Measurements from ENCODE around the gene PPT1.
A peak's percentile ranks its signal among the peaks of the same experiment; 100 is the strongest.
"Not testable (repeated sequence)": the region's sequence is repeated elsewhere in the genome, so short reads cannot be mapped to it uniquely, and the experiment has no call there.

PPT1 gene

DNA sequence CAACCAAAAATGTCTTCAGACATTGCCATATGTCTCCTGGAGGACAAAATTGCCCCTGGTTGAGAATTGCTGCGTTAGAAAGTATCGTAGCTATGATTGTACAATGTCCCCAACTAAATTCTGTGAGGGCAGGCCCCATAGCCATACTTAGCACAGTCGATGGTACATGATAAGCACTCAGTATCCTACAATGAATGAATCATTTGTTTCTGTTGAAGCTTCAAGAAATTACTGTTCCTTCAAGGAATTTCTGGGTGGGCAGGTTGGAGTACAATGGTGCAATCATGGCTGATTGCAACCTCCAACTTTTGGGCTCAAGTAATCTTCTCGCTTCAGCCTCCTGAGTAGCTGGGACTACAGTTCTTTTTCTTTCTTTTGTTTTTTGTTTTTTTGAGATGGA is 51.9 kb downstream of the PPT1 start:
- no peak overlapping the region for H3K4me3 ChIP-seq (ENCODE audit: low read length)
- no peaks in the 10 kb centered on the region for H3K9me3 ChIP-seq (ENCODE audit: control insufficient read depth, low read length)
- no peaks in the 10 kb centered on the region for H3K27me3 ChIP-seq (ENCODE audit: control insufficient read depth, insufficient read depth, low read length)
- no peak overlapping the region for H3K9ac ChIP-seq (ENCODE audit: low read length)
- peaks cover 20% of the 10 kb centered on the region for H3K4me1 ChIP-seq (ENCODE audit: control insufficient read depth, insufficient read depth, low read length)
- no peaks in the 10 kb centered on the region for H3K36me3 ChIP-seq (ENCODE audit: control insufficient read depth, insufficient read depth, low read length)

DNA sequence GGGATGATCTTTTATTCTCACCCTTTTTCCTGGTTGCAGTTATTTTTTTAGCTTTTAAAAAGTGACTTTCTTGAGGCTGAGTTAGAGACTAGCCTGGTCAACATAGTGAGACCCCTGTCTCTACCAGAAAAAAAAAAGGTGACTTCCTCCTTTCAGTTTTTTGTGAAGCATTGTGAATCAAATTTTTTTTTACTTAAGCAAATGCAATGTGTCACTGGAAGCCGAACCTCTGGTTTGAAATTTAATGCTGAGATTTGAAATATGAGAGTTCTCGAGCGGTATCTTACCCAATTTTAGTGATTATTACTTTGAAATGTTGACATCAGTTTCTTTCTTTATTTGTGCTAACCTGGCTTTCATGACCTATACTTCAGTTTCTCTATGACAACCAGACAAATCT is 52.9 kb downstream of the PPT1 start:
- Histone ChIP-seq H3K9ac (ENCODE audit: low read length) (no peak overlapping the region), H3K4me3 (ENCODE audit: low read length) (no peak overlapping the region), H3K9me3 (ENCODE audit: control insufficient read depth, low read length) (no peaks in the 10 kb centered on the region), H3K36me3 (ENCODE audit: control insufficient read depth, insufficient read depth, low read length) (no peaks in the 10 kb centered on the region), H3K27me3 (ENCODE audit: control insufficient read depth, insufficient read depth, low read length) (no peaks in the 10 kb centered on the region), H3K4me1 (ENCODE audit: control insufficient read depth, insufficient read depth, low read length) (peaks cover 24% of the 10 kb centered on the region)

DNA sequence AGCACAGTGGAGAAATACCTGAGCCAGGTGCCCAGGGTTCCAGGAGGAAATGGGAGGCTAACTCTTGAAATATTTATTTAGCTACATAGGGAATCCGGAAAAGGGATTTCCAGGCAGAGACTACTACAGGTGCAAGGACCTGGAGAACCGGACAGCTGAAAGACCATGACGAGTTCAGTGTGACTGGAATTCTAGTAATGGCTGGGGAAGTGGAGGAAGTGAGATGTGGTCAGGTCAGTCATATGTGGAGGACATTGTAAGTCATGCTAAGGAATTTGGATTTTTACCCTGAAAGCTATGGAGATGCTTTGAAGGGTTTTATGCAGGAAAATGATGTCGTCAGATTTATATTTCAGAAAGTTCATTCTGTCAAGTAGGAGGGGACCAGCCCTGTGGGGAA is 54.7 kb downstream of the PPT1 start:
- H3K4me3 ChIP-seq (ENCODE audit: low read length) = no peak overlapping the region
- no peaks in the 10 kb centered on the region for H3K36me3 ChIP-seq (ENCODE audit: control insufficient read depth, insufficient read depth, low read length)
- H3K9me3 ChIP-seq (ENCODE audit: control insufficient read depth, low read length) = no peaks in the 10 kb centered on the region
- no peaks in the 10 kb centered on the region for H3K27me3 ChIP-seq (ENCODE audit: control insufficient read depth, insufficient read depth, low read length)
- peaks cover 23% of the 10 kb centered on the region for H3K4me1 ChIP-seq (ENCODE audit: control insufficient read depth, insufficient read depth, low read length)
- H3K9ac ChIP-seq (ENCODE audit: low read length) = peak overlapping the region; percentile 86

DNA sequence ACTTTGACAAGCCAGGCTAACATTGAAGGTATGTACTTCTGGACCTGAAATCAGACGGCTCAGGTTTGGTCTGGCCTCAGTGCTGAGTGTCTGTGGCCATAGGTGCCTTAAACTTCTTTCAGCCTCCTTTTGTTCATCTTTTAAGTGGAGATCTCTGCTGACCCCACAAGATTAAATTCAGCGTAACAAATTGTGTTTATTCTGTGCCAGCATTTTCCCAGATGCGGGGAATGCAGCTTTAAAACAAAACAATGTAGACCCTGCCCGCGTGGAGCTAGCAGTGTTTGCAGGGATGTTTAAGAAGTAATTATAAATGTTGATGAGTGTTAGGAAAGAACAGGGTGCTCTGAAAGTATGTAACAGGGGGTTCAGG is 55.6 kb downstream of the PPT1 start:
- peak overlapping the region; percentile 96 for H3K4me3 ChIP-seq (ENCODE audit: low read length)
- peak overlapping the region; percentile 86 for H3K9ac ChIP-seq (ENCODE audit: low read length)
- no peaks in the 10 kb centered on the region for H3K36me3 ChIP-seq (ENCODE audit: control insufficient read depth, insufficient read depth, low read length)
- H3K9me3 ChIP-seq (ENCODE audit: control insufficient read depth, low read length) = no peaks in the 10 kb centered on the region
- no peaks in the 10 kb centered on the region for H3K27me3 ChIP-seq (ENCODE audit: control insufficient read depth, insufficient read depth, low read length)
- peaks cover 29% of the 10 kb centered on the region for H3K4me1 ChIP-seq (ENCODE audit: control insufficient read depth, insufficient read depth, low read length)

DNA sequence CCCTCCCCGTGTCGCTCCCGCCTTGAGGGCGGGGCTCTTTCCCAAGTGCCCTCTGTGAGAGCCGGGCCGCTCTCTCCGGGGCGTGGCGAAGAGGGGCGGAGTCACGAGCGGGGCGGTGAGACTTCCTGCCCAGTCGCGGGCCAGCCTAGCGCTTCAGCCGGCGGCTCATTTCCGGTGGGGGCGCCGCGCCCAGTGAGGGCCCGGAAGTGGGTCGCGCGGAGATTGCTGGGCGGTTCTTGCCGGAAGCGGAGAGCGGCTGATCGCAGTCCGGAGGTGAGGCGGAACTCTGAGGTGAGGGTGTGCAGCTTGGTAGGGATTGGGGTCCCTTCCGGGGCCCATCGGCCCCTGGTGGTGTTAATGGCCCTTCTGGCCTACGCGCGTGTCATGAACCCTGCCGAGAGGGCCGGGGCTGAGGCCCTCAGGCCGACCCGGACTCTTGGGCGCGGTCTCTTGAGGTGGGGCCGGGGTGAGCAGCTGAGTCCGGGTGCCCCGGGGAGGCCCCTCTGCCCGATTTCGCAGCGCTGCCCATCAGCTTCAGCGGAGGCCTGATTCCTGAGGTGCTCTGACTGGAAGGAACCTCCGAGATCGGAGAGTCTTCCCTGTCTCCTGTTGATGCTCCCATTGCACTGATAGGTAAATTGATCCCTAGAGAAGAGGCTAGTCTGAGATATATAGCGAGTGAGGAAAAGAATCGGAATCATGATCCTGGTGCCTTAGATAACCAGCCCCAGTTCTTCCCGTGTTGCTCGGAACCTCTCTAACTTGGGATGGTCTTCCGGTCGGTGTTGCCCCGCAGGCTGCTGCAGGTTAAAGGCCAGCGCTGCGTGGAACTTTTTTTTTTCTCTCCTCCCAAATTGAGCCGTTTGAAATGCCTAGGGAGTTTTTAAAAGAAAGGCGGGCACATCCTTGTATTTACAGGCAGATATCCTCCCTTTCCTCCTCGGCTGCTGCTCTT is 56.3 kb downstream of the PPT1 start, which contains the start of gene CAP1:
Gene CAP1 (plus strand): TSS at position 219 of the 955 bp plus-strand sequence. CDS start 18,618 bp downstream, outside the sequence.
- no peaks in the 10 kb centered on the region for H3K27me3 ChIP-seq (ENCODE audit: control insufficient read depth, insufficient read depth, low read length)
- H3K9me3 ChIP-seq (ENCODE audit: control insufficient read depth, low read length) = no peaks in the 10 kb centered on the region
- H3K36me3 ChIP-seq (ENCODE audit: control insufficient read depth, insufficient read depth, low read length) = no peaks in the 10 kb centered on the region
- peaks cover 32% of the 10 kb centered on the region for H3K4me1 ChIP-seq (ENCODE audit: control insufficient read depth, insufficient read depth, low read length)
- peak within 1 kb of the TSS; percentile 96 for H3K4me3 ChIP-seq (ENCODE audit: low read length)
- H3K9ac ChIP-seq (ENCODE audit: low read length) = peak within 1 kb of the TSS; percentile 86

GRCh38 chr1:40039757-40040510 is 57.1 kb downstream of the PPT1 start:
- Histone ChIP-seq H3K4me1 (ENCODE audit: control insufficient read depth, insufficient read depth, low read length) (peaks cover 35% of the 10 kb centered on the region), H3K27me3 (ENCODE audit: control insufficient read depth, insufficient read depth, low read length) (no peaks in the 10 kb centered on the region), H3K36me3 (ENCODE audit: control insufficient read depth, insufficient read depth, low read length) (no peaks in the 10 kb centered on the region), H3K9me3 (ENCODE audit: control insufficient read depth, low read length) (no peaks in the 10 kb centered on the region), H3K4me3 (ENCODE audit: low read length) (peak overlapping the region; percentile 39), H3K9ac (ENCODE audit: low read length) (peak overlapping the region; percentile 86)

- H3K4me1 ChIP-seq (ENCODE audit: control insufficient read depth, insufficient read depth, low read length) = peaks cover 35% of the 10 kb centered on the region
- peak overlapping the region; percentile 86 for H3K9ac ChIP-seq (ENCODE audit: low read length)
- H3K36me3 ChIP-seq (ENCODE audit: control insufficient read depth, insufficient read depth, low read length) = no peaks in the 10 kb centered on the region
- H3K27me3 ChIP-seq (ENCODE audit: control insufficient read depth, insufficient read depth, low read length) = no peaks in the 10 kb centered on the region
- H3K4me3 ChIP-seq (ENCODE audit: low read length) = peak overlapping the region; percentile 39
- H3K9me3 ChIP-seq (ENCODE audit: control insufficient read depth, low read length) = no peaks in the 10 kb centered on the region
These were observed 57.8 kb downstream of the PPT1 start for GRCh38 chr1:40039245-40039756.

GRCh38 chr1:40038697-40039096 is 58.4 kb downstream of the PPT1 start:
- Histone ChIP-seq H3K27me3 (ENCODE audit: control insufficient read depth, insufficient read depth, low read length) (no peaks in the 10 kb centered on the region), H3K36me3 (ENCODE audit: control insufficient read depth, insufficient read depth, low read length) (no peaks in the 10 kb centered on the region), H3K4me3 (ENCODE audit: low read length) (no peak overlapping the region), H3K4me1 (ENCODE audit: control insufficient read depth, insufficient read depth, low read length) (peaks cover 35% of the 10 kb centered on the region), H3K9ac (ENCODE audit: low read length) (peak overlapping the region; percentile 86), H3K9me3 (ENCODE audit: control insufficient read depth, low read length) (no peaks in the 10 kb centered on the region)

DNA sequence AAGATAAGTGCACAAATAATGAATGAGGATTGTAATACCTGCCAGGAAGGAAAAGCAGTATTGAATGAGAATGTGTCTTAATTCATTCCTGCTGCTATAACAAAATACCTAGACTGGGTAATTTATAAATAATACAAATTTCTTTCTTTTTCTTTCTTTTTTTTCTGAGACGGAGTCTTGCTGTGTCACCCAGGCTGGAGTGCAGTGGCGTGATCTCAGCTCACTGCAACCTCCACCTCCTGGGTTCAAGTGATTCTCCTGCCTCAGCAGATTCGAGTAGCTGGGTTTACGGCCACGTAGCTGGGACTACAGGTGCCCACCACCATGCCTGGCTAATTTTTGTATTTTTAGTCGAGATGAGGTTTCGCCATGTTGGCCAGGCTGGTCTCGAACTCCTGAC is 59.8 kb downstream of the PPT1 start:
- not testable (repeated sequence) for H3K36me3 ChIP-seq (ENCODE audit: control insufficient read depth, insufficient read depth, low read length); H3K4me3 ChIP-seq (ENCODE audit: low read length); H3K9me3 ChIP-seq (ENCODE audit: control insufficient read depth, low read length); H3K27me3 ChIP-seq (ENCODE audit: control insufficient read depth, insufficient read depth, low read length); H3K9ac ChIP-seq (ENCODE audit: low read length)
- peaks cover 24% of the 10 kb centered on the region for H3K4me1 ChIP-seq (ENCODE audit: control insufficient read depth, insufficient read depth, low read length)

DNA sequence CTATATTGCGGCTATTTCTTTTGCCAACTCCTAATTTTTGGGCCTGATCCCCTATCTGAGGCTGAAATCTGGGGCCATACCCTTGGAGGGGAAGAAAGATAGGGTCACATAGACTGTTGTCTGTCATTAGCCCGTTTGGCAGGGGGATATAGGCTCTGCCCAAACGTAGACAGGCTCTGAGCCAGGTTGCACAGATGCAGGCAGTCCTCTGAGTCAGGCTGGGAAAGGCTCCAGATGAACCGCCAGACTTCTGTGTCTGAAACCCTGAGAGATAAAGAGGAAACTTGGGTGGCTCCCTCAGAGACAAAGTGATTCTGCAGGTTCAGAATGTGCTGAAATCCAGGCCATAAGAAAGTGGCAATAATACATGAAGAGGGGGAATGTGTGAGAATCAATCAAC is 60.5 kb downstream of the PPT1 start:
- Histone ChIP-seq H3K9ac (ENCODE audit: low read length) (no peak overlapping the region), H3K4me1 (ENCODE audit: control insufficient read depth, insufficient read depth, low read length) (peaks cover 18% of the 10 kb centered on the region), H3K27me3 (ENCODE audit: control insufficient read depth, insufficient read depth, low read length) (no peaks in the 10 kb centered on the region), H3K4me3 (ENCODE audit: low read length) (no peak overlapping the region), H3K9me3 (ENCODE audit: control insufficient read depth, low read length) (no peaks in the 10 kb centered on the region), H3K36me3 (ENCODE audit: control insufficient read depth, insufficient read depth, low read length) (no peaks in the 10 kb centered on the region)

DNA sequence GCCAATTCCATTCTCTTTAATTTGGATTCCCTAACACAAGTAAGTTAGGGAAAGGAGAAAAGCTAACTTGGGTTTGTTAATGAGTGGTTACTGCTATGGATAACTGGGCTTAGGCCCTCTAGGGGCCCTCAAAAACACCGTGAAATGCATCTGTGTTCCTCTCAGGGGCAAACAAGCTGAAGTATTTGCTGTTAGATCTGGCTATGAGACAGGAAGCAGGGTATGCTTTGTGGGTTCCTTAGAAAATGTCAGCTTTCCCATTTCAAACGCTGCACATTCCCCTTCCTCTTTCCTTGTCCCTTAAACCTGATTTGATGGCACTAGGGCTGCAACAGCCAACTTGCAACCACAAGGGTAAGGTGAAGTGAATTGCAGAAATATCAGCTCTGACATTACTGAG is 62.2 kb downstream of the PPT1 start:
- Histone ChIP-seq H3K4me1 (ENCODE audit: control insufficient read depth, insufficient read depth, low read length) (peaks cover 18% of the 10 kb centered on the region), H3K27me3 (ENCODE audit: control insufficient read depth, insufficient read depth, low read length) (no peaks in the 10 kb centered on the region), H3K36me3 (ENCODE audit: control insufficient read depth, insufficient read depth, low read length) (no peaks in the 10 kb centered on the region), H3K9ac (ENCODE audit: low read length) (no peak overlapping the region), H3K4me3 (ENCODE audit: low read length) (no peak overlapping the region), H3K9me3 (ENCODE audit: control insufficient read depth, low read length) (no peaks in the 10 kb centered on the region)
